BLaER1 treated with 17β-estradiol and CSF1 and Interleukin-3, amounts not matched to agents 10 nM and 100 nM (cell line): Measurements from ENCODE around the gene ARL8B.
"Not testable (repeated sequence)": the region's sequence is repeated elsewhere in the genome, so short reads cannot be mapped to it uniquely, and the experiment has no call there.

ENCODE experiments used
- H3K27ac ChIP-seq, 11 experiments: shearing (Covaris generic); formaldehyde crosslinking; 2 replicates each; pipeline ENCODE4 v1.8.1; 2022
- H3K27me3 ChIP-seq, 11 experiments: shearing (Covaris generic); formaldehyde crosslinking; 2 replicates each; pipeline ENCODE4 v1.8.1; 2022
- H3K36me3 ChIP-seq, 11 experiments: shearing (Covaris generic); formaldehyde crosslinking; 2 replicates each; pipeline ENCODE4 v1.8.1; 2022
- H3K4me1 ChIP-seq, 10 experiments: shearing (Covaris generic); formaldehyde crosslinking; 2 replicates each; pipeline ENCODE4 v1.8.1; 2022
- H3K4me2 ChIP-seq, 11 experiments: shearing (Covaris generic); formaldehyde crosslinking; 2 replicates each; pipeline ENCODE4 v1.8.1; 2022
- H3K4me3 ChIP-seq, 10 experiments: shearing (Covaris generic); formaldehyde crosslinking; 2 replicates each; pipeline ENCODE4 v1.8.1; 2022
- H3K9ac ChIP-seq, 11 experiments: shearing (Covaris generic); formaldehyde crosslinking; 2 replicates each; pipeline ENCODE4 v1.8.1; 2022
- H3K9me3 ChIP-seq, 11 experiments: shearing (Covaris generic); formaldehyde crosslinking; replicated peaks in 1 of 11; 2 replicates each; pipeline ENCODE4 v1.8.1; 2022
- H4K20me1 ChIP-seq, 11 experiments: shearing (Covaris generic); formaldehyde crosslinking; 2 replicates each; pipeline ENCODE4 v1.8.1; 2022
- Cebpa-rat ChIP-seq, 11 experiments: shearing (Covaris generic); IDR thresholded peaks; 2 replicates each; pipeline ENCODE4 v1.8.1; 2022

ARL8B gene

DNA sequence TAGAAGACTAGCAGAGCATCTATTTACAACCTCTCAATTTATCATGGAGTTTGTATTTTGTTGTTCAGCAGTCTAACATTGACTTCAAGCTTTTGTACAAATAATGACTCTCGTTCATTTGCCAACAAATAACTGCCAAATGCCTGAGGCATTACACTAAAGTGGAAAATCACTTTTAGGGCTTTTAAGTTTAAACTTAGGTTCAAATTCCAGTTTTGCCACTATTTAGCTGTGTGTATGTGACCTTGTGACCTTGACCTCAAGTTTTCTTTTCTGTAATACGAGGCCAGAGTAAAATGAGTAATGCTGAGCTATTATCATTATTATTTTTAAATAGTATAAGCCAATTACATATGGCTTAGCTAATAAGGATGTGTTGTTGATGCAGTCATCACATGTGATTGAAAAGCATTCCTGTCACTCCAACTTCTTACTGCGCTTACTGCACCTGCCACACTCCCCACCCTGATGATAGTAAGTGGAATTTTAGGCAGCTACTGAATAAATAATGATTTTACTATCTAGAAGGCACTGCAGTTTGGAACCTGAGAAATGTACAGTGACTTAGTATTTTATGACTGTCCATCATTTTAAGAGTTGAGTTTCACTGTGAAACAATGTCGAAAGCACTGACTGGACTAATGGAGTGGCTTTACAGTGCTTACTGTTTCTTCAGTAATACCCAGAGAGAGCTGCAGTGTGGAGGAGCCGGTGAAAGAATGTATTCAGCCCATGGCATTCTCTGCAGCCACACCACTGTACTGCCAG, 16.3 kb downstream of the ARL8B start:
- Histone ChIP-seq H3K27ac (peak overlapping the region in 6 of 11 experiments; percentile 15 to 75 (median 70); a peak in 10 of 22 replicates), H3K4me3 (no peak overlapping the region), H3K4me1 (peaks cover 56 to 99% (median 77%) of the 10 kb centered on the region in 10 experiments), H3K4me2 (peak overlapping the region in 10 of 11 experiments; percentile 4 to 85 (median 72); a peak in 16 of 22 replicates), H3K9ac (peak overlapping the region in 3 of 11 experiments; percentile 2 to 30 (median 22); a peak in 3 of 22 replicates), H4K20me1 (peaks cover 56 to 100% (median 99%) of the 10 kb centered on the region in 11 experiments), H3K27me3 (no peaks in the 10 kb centered on the region), H3K9me3 (peaks cover 0 to 30% (median 23%) of the 10 kb centered on the region in 11 experiments; a peak in 17 of 22 replicates), H3K36me3 (peaks cover 21 to 37% (median 31%) of the 10 kb centered on the region in 11 experiments; a peak in 21 of 22 replicates)
- no peak for TF ChIP-seq Cebpa-rat (IDR thresholded peaks at IDR 0.05)

DNA sequence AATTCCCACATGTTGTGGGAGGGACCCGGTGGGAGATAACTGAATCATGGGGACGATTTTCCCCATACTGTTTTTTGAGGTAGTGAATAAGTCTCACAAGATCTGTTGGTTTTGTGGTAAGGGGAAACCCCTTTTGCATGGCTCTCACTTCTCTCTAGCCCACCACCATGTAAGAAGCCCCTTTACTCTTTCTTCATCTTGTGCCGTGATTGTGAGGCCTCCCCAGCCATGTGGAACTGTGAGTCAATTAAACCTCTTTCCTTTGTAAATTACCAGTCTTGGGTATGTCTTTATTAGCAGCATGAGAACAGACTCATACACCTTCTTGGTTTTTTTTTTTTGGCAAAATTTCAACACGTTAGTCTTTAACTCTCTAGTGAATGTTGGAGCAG, 18.1 kb downstream of the ARL8B start:
- peaks cover 62 to 99% (median 79%) of the 10 kb centered on the region in 10 experiments for H3K4me1 ChIP-seq
- H3K4me2 ChIP-seq = peak overlapping the region; percentile 13 to 85 (median 66)
- TF ChIP-seq Cebpa-rat (IDR thresholded peaks at IDR 0.05) = 0 out of 22 replicates have a peak, but pooled peaks of 1 of the 11 experiments have one; percentile 19
- no peaks in the 10 kb centered on the region for H3K27me3 ChIP-seq
- H3K36me3 ChIP-seq = peaks cover 21 to 42% (median 33%) of the 10 kb centered on the region in 11 experiments; a peak in 21 of 22 replicates
- peak overlapping the region; percentile 12 to 75 (median 51); a peak in 17 of 22 replicates for H3K27ac ChIP-seq
- 0 out of 20 replicates have a peak overlapping the region, but pooled peaks of 1 of the 10 experiments have one; percentile 0 for H3K4me3 ChIP-seq
- peak overlapping the region in 5 of 11 experiments; percentile 8 to 60 (median 44); a peak in 7 of 22 replicates for H3K9ac ChIP-seq
- H3K9me3 ChIP-seq = peaks cover 0 to 30% (median 23%) of the 10 kb centered on the region in 11 experiments; a peak in 17 of 22 replicates
- peaks cover 47 to 100% (median 99%) of the 10 kb centered on the region in 11 experiments for H4K20me1 ChIP-seq

DNA sequence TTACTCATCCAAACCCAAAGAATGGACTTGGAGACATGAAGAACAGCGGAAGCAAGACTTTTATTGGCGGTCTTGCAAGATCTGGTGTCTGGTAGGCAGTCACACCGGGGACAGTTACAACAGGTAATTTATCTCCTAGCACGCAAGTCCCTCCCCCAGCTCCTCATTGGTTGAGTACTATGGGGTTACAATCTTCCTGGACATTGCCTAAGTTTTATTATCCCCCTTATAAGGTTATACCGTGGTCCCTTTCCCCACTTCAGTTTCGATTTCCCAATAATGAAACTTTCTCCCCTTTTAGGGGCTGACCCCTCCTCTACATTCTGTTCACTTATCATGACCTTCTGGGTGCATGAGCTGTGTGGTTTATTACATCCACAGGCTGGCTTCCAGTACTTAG, 18.7 kb downstream of the ARL8B start:
- Histone ChIP-seq H3K27ac (peak overlapping the region in 10 of 11 experiments; percentile 14 to 75 (median 52); a peak in 15 of 22 replicates), H3K36me3 (peaks cover 21 to 49% (median 37%) of the 10 kb centered on the region in 11 experiments; a peak in 21 of 22 replicates)

DNA sequence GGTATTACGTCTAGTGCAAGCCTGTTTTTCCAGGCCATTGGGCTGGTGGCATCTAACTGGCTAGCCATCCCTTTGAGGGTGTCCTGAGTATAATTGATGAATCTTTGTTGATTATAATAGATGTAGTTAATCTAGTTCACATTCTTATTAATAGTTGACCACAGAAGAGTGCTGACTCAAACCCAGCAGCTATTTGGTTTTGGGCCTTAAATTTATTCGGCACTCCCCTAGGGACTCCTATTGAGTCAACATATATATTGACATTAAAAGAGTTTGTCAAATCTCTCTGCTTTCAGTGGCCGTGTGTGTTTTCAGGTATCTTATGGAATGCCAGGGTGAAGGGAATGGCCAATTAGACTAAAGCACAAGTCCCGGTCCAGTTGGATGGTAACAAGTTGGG, 19.7 kb downstream of the ARL8B start:
- peaks cover 41 to 100% (median 99%) of the 10 kb centered on the region in 11 experiments; a peak in 21 of 22 replicates for H4K20me1 ChIP-seq

More for the DNA sequence above, 18.7 kb downstream of the ARL8B start:
- H3K4me1 ChIP-seq = peaks cover 65 to 100% (median 82%) of the 10 kb centered on the region in 10 experiments
- peak overlapping the region in 4 of 11 experiments; percentile 8 to 60 (median 49); a peak in 5 of 22 replicates for H3K9ac ChIP-seq
- TF ChIP-seq Cebpa-rat (IDR thresholded peaks at IDR 0.05) = no peak; a peak in 1 of 22 replicates
- peaks cover 0 to 30% (median 23%) of the 10 kb centered on the region in 11 experiments; a peak in 17 of 22 replicates for H3K9me3 ChIP-seq
- 0 out of 20 replicates have a peak overlapping the region, but pooled peaks of 1 of the 10 experiments have one; percentile 13 for H3K4me3 ChIP-seq
- H3K27me3 ChIP-seq = no peaks in the 10 kb centered on the region
- peaks cover 47 to 100% (median 99%) of the 10 kb centered on the region in 11 experiments for H4K20me1 ChIP-seq
- H3K4me2 ChIP-seq = peak overlapping the region in 8 of 11 experiments; percentile 13 to 85 (median 68); a peak in 16 of 22 replicates

DNA sequence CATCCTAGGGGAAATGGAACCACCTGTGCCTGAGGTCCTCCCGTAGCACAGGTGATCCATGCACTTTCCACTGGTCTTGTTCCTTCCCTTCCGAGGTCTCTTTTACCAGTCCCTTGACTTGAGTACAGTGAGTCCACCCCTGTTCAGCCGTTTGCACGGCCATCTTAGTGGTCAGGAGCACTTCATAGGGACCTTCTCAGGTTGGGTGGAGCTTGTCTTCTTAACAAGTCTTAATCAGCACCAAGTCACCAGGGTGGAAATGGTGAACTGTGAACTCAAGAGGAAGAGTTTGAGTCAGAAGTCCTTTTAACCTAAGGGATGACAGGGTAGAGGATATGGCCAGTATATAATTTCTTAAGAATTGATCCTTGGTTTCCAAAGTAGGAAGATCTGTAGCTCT, 21.4 kb downstream of the ARL8B start:
- H3K9me3 ChIP-seq = peaks cover 0 to 53% (median 37%) of the 10 kb centered on the region in 11 experiments; a peak in 18 of 22 replicates
- peak overlapping the region; percentile 49 to 87 (median 69) for H3K4me2 ChIP-seq
- peak overlapping the region in 5 of 11 experiments; percentile 50 to 67 (median 55); a peak in 10 of 22 replicates for H3K27ac ChIP-seq
- TF ChIP-seq Cebpa-rat (IDR thresholded peaks at IDR 0.05) = no peak
- H3K27me3 ChIP-seq = no peaks in the 10 kb centered on the region
- no peak overlapping the region for H3K4me3 ChIP-seq
- H3K4me1 ChIP-seq = peaks cover 45 to 89% (median 62%) of the 10 kb centered on the region in 10 experiments
- H4K20me1 ChIP-seq = peaks cover 44 to 100% (median 95%) of the 10 kb centered on the region in 11 experiments; a peak in 21 of 22 replicates
- no peak overlapping the region for H3K9ac ChIP-seq
- peaks cover 32 to 72% (median 62%) of the 10 kb centered on the region in 11 experiments for H3K36me3 ChIP-seq

More for the DNA sequence above, 19.7 kb downstream of the ARL8B start:
- H3K4me2 ChIP-seq = peak overlapping the region in 4 of 11 experiments; percentile 66 to 85 (median 76); a peak in 6 of 22 replicates
- no peak overlapping the region for H3K9ac ChIP-seq
- no peak overlapping the region for H3K4me3 ChIP-seq
- H3K36me3 ChIP-seq = peaks cover 26 to 57% (median 46%) of the 10 kb centered on the region in 11 experiments; a peak in 21 of 22 replicates
- no peak for TF ChIP-seq Cebpa-rat (IDR thresholded peaks at IDR 0.05)
- H3K27me3 ChIP-seq = no peaks in the 10 kb centered on the region
- H3K27ac ChIP-seq = 0 out of 22 replicates have a peak overlapping the region, but pooled peaks of 1 of the 11 experiments have one; percentile 71
- H3K4me1 ChIP-seq = peaks cover 59 to 97% (median 73%) of the 10 kb centered on the region in 10 experiments
- H3K9me3 ChIP-seq = peaks cover 0 to 40% (median 29%) of the 10 kb centered on the region in 11 experiments; a peak in 18 of 22 replicates

DNA sequence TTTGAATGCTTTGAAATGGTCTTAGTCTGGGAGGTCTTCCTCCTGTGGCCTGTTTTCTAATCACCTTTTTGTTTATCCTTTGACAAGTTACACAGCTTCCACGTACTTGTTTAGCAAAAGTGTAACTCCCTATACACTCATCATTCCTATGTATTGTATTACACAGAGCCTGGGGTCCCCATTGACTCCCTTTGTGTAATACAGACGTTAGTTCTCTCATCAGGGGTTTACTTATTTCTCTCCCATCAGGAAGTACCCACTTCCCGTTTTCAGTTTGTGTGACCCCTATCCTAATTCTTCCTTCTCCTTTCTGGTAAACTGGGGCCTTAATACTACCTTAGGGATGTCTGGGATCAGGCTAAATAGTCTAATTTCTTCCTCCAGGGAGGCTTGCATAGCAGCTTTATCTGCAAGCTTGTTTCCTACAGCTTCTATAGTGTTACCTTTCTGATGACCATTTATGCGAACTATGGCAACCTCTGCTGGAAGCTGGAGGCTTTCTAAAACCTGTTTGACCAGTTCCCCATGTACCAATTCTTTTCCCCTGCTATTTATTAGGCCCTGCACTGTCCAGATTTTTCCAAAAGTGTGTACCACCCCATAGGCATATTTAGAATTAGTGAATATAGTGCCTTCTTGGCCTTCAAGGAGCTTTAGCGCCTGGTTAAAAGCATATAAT, 22.4 kb downstream of the ARL8B start:
- TF ChIP-seq Cebpa-rat (IDR thresholded peaks at IDR 0.05) = no peak
- peaks cover 0 to 62% (median 37%) of the 10 kb centered on the region in 11 experiments; a peak in 18 of 22 replicates for H3K9me3 ChIP-seq
- H3K4me1 ChIP-seq = peaks cover 42 to 89% (median 55%) of the 10 kb centered on the region in 10 experiments
- H3K27me3 ChIP-seq = no peaks in the 10 kb centered on the region
- H3K4me3 ChIP-seq = 0 out of 20 replicates have a peak overlapping the region, but pooled peaks of 1 of the 10 experiments have one; percentile 17
- peaks cover 43 to 100% (median 95%) of the 10 kb centered on the region in 11 experiments for H4K20me1 ChIP-seq
- peaks cover 42 to 82% (median 70%) of the 10 kb centered on the region in 11 experiments for H3K36me3 ChIP-seq
- H3K9ac ChIP-seq = peak overlapping the region in 1 of 11 experiments; percentile 35; a peak in 2 of 22 replicates
- peak overlapping the region in 7 of 11 experiments; percentile 50 to 67 (median 51); a peak in 14 of 22 replicates for H3K27ac ChIP-seq
- peak overlapping the region; percentile 49 to 87 (median 69) for H3K4me2 ChIP-seq

DNA sequence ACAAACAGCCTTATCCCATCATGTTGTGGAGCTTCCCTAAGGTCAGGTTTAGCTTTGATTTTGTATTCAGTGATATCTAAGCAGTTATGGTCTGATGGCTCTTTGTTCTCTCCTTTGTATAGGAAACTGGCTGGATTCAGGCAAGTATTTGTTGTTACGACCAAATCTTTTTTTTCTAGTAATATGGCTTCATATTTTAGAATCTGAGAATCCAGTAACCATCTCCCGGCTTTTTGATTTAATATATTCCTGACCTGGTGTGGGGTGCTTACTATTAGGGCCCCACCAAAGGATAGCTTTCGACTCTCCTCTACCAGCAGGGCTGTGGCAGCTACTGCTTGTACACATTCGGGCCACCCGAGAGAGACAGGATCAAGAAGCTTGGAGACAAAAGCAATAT, 23.0 kb downstream of the ARL8B start:
- peak overlapping the region in 10 of 11 experiments; percentile 49 to 87 (median 74); a peak in 16 of 22 replicates for H3K4me2 ChIP-seq
- no peak for TF ChIP-seq Cebpa-rat (IDR thresholded peaks at IDR 0.05)

DNA sequence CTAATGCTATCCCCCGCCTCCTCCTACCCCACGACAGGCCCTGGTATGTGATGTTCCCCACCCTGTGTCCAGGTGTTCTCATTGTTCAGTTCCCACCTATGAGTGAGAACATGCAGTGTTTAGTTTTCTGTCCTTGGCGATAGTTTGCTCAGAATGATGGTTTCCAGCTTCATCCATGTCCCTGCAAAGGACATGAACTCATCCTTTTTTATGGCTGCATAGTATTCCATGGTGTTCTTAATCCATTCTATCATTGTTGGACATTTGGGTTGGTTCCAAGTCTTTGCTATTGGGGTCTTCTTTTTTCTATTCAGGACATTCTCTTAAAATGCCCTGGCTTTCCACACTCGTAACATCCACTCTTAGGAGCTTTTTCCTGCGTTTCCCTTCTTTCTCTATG, 25.1 kb downstream of the ARL8B start:
- Histone ChIP-seq H3K36me3 (peaks cover 32 to 72% (median 59%) of the 10 kb centered on the region in 11 experiments), H3K9me3 (peaks cover 0 to 54% (median 29%) of the 10 kb centered on the region in 11 experiments; a peak in 18 of 22 replicates), H4K20me1 (peaks cover 49 to 100% (median 94%) of the 10 kb centered on the region in 11 experiments), H3K4me1 (peaks cover 35 to 80% (median 42%) of the 10 kb centered on the region in 10 experiments)
- not testable (repeated sequence) for H3K9ac ChIP-seq, H3K27ac ChIP-seq, H3K4me2 ChIP-seq, H3K4me3 ChIP-seq, H3K27me3 ChIP-seq

More for the DNA sequence above, 23.0 kb downstream of the ARL8B start:
- H3K4me3 ChIP-seq = no peak overlapping the region
- H3K9ac ChIP-seq = no peak overlapping the region
- H3K27ac ChIP-seq = peak overlapping the region in 4 of 11 experiments; percentile 11 to 67 (median 46); a peak in 4 of 22 replicates
- H4K20me1 ChIP-seq = peaks cover 42 to 100% (median 95%) of the 10 kb centered on the region in 11 experiments
- H3K36me3 ChIP-seq = peaks cover 42 to 79% (median 71%) of the 10 kb centered on the region in 11 experiments
- H3K9me3 ChIP-seq = peaks cover 0 to 62% (median 37%) of the 10 kb centered on the region in 11 experiments; a peak in 18 of 22 replicates
- peaks cover 35 to 89% (median 48%) of the 10 kb centered on the region in 10 experiments for H3K4me1 ChIP-seq
- H3K27me3 ChIP-seq = no peaks in the 10 kb centered on the region
